ENCODE results near the gene RBM33.

Gene RBM33

DNA sequence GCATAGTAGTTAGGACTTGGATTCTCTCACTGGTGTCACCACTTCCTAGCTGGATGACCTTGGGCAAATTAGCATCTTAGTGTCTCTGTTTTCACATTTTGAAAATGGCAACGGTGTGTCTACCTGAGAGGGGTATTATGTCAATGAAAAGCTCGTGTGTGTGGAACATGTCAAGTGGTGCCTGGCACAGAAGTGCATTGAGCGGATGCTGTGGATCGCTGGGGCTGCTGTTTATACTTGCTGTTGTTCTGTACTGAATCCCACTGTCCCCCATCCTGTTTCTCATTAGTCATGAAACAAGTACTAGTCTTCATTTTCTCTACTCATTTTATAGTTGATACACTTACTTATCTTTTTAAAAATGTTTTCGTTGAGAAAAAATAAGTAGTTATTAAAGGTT is 26.1 kb downstream of the RBM33 start:
- no peaks in the 10 kb centered on the region for H3K27me3 ChIP-seq (ENCODE audit: control insufficient read depth in 2 of 2, insufficient read depth in 2 of 2, low read length in 2 of 2)
- H3K4me1 ChIP-seq (ENCODE audit: control insufficient read depth in 2 of 2, insufficient read depth in 2 of 2, low read length in 2 of 2): peaks cover 0 to 3% of the 10 kb centered on the region in 2 donors
- H3K4me3 ChIP-seq (ENCODE audit: low read length in 2 of 2): no peak overlapping the region
- no peak overlapping the region for H3K9ac ChIP-seq (ENCODE audit: low read depth in 1 of 2, low read length in 2 of 2)
- H3K36me3 ChIP-seq (ENCODE audit: control insufficient read depth in 2 of 2, insufficient read depth in 2 of 2, low read length in 2 of 2): peaks cover 7 to 14% of the 10 kb centered on the region in 2 donors
- H3K27ac ChIP-seq (ENCODE audit: low read depth in 2 of 2, low read length in 2 of 2): no peak overlapping the region
- no peaks in the 10 kb centered on the region for H3K9me3 ChIP-seq (ENCODE audit: control insufficient read depth in 2 of 2, low read length in 2 of 2)

DNA sequence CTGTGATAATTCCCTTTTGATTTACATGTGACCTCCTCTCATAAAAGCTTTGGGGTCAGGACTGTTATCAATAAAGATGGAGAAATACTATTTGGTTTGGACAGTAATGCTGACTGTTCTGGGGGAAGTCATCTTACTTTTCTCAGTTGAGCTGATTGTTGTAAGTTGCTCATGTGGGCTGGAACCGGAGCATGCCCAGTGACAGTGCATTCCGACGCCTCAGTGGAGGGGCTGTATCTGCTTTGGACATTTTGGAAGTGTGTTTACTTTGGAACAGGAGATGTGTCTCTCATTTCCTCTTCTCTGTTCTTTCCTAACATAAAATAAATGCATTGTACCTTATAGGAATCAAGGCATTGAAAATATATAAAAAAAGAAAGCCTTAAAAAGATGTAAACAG is 30.1 kb downstream of the RBM33 start:
- peaks cover 6 to 11% of the 10 kb centered on the region in 2 donors for H3K36me3 ChIP-seq (ENCODE audit: control insufficient read depth in 2 of 2, insufficient read depth in 2 of 2, low read length in 2 of 2)
- H3K27ac ChIP-seq (ENCODE audit: low read depth in 2 of 2, low read length in 2 of 2): no peak overlapping the region
- H3K27me3 ChIP-seq (ENCODE audit: control insufficient read depth in 2 of 2, insufficient read depth in 2 of 2, low read length in 2 of 2): no peaks in the 10 kb centered on the region
- no peak overlapping the region for H3K4me3 ChIP-seq (ENCODE audit: low read length in 2 of 2)
- H3K9ac ChIP-seq (ENCODE audit: low read depth in 1 of 2, low read length in 2 of 2): no peak overlapping the region
- H3K4me1 ChIP-seq (ENCODE audit: control insufficient read depth in 2 of 2, insufficient read depth in 2 of 2, low read length in 2 of 2): peaks cover 0 to 3% of the 10 kb centered on the region in 2 donors
- no peaks in the 10 kb centered on the region for H3K9me3 ChIP-seq (ENCODE audit: control insufficient read depth in 2 of 2, low read length in 2 of 2)

DNA sequence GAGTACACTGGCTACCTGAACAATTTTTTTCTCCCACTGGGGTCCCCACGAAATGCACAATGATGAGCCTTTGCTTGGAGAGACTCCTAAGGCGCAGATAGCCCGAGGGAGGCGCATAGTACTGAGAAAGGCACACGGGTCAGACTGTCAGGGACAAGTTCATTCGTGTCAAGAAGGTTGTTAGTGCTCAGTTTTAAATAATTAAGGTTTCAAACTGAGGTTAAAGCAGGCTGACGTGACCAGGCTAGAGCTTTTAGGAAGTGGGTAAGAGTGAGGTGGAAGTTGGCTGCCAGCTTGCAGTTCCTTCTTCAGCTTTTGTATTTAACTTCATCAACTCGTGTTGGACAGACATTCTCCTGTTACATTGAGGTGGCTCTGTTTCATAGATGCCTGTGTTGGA is 31.6 kb downstream of the RBM33 start:
- peaks cover 16 to 21% of the 10 kb centered on the region in 2 donors for H3K36me3 ChIP-seq (ENCODE audit: control insufficient read depth in 2 of 2, insufficient read depth in 2 of 2, low read length in 2 of 2)
- H3K27ac ChIP-seq (ENCODE audit: low read depth in 2 of 2, low read length in 2 of 2): no peak overlapping the region
- H3K9ac ChIP-seq (ENCODE audit: low read depth in 1 of 2, low read length in 2 of 2): no peak overlapping the region
- peaks cover 0 to 3% of the 10 kb centered on the region in 2 donors for H3K4me1 ChIP-seq (ENCODE audit: control insufficient read depth in 2 of 2, insufficient read depth in 2 of 2, low read length in 2 of 2)
- no peaks in the 10 kb centered on the region for H3K27me3 ChIP-seq (ENCODE audit: control insufficient read depth in 2 of 2, insufficient read depth in 2 of 2, low read length in 2 of 2)
- no peak overlapping the region for H3K4me3 ChIP-seq (ENCODE audit: low read length in 2 of 2)
- no peaks in the 10 kb centered on the region for H3K9me3 ChIP-seq (ENCODE audit: control insufficient read depth in 2 of 2, low read length in 2 of 2)

DNA sequence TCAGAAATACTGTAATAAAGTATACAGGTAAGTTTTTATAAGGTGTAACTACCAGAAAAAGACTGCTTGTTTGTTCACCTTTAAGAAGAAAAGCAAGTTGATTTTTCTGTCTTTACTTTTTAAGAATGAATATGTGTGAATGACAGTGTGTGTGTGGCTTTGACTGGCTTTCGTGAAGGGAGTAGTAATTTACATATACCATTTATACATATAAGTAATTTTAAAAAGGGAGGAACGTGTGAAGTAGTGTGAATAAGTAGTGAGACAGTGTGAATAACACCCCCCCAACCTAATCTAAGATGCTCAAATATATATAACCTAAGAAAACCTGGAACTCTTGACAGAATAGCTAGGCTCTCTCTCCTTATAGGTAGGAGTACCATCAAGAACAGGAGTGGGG is 33.2 kb downstream of the RBM33 start:
- Histone ChIP-seq H3K27ac (ENCODE audit: low read depth in 2 of 2, low read length in 2 of 2) (no peak overlapping the region), H3K9ac (ENCODE audit: low read depth in 1 of 2, low read length in 2 of 2) (no peak overlapping the region), H3K27me3 (ENCODE audit: control insufficient read depth in 2 of 2, insufficient read depth in 2 of 2, low read length in 2 of 2) (no peaks in the 10 kb centered on the region), H3K36me3 (ENCODE audit: control insufficient read depth in 2 of 2, insufficient read depth in 2 of 2, low read length in 2 of 2) (peaks cover 23 to 29% of the 10 kb centered on the region in 2 donors), H3K4me3 (ENCODE audit: low read length in 2 of 2) (no peak overlapping the region), H3K4me1 (ENCODE audit: control insufficient read depth in 2 of 2, insufficient read depth in 2 of 2, low read length in 2 of 2) (peaks cover 0 to 3% of the 10 kb centered on the region in 2 donors), H3K9me3 (ENCODE audit: control insufficient read depth in 2 of 2, low read length in 2 of 2) (no peaks in the 10 kb centered on the region)

DNA sequence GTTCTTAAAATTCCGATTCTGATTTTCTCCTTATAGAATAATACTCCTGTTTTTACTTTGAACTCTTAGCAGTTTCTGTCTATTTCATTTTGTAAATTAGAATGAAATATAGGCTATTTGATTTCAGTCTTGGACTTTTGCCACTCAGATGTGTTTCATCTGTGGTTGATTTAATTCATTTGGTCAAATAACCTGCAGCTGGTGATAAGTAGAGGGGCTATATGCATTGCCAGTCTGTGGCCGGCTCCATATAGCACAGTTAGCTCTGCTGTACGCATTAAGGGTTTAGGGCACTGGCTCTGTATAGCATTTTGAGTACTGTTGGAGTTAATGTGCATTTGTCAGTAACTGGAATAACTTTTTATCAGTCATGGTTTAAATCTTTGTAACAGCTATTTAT is 35.7 kb downstream of the RBM33 start:
- H3K27ac ChIP-seq (ENCODE audit: low read depth in 2 of 2, low read length in 2 of 2): no peak overlapping the region
- H3K36me3 ChIP-seq (ENCODE audit: control insufficient read depth in 2 of 2, insufficient read depth in 2 of 2, low read length in 2 of 2): peaks cover 23 to 37% of the 10 kb centered on the region in 2 donors
- H3K4me1 ChIP-seq (ENCODE audit: control insufficient read depth in 2 of 2, insufficient read depth in 2 of 2, low read length in 2 of 2): peaks cover 0 to 3% of the 10 kb centered on the region in 2 donors
- no peak overlapping the region for H3K9ac ChIP-seq (ENCODE audit: low read depth in 1 of 2, low read length in 2 of 2)
- no peak overlapping the region for H3K4me3 ChIP-seq (ENCODE audit: low read length in 2 of 2)
- H3K9me3 ChIP-seq (ENCODE audit: control insufficient read depth in 2 of 2, low read length in 2 of 2): no peaks in the 10 kb centered on the region
- H3K27me3 ChIP-seq (ENCODE audit: control insufficient read depth in 2 of 2, insufficient read depth in 2 of 2, low read length in 2 of 2): no peaks in the 10 kb centered on the region

DNA sequence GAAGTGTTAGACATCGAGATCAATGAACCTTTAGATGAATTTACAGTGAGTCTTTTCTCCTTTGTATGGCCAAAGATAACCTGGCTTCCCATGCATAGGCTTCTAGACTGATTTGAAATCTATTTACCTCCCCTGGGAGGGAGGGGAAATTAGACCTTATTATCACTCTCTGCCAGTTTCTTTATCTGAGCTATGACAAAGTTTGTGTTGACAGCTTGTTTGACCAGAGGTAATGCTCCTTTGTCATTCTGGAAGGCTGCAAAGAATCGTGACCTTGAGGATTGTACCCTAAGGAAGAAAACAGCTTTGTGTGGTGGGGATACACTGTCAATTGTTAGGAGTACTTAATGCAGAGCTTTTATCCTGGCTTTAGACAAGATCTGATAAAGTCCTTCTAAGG is 36.4 kb downstream of the RBM33 start:
- peaks cover 0 to 3% of the 10 kb centered on the region in 2 donors for H3K4me1 ChIP-seq (ENCODE audit: control insufficient read depth in 2 of 2, insufficient read depth in 2 of 2, low read length in 2 of 2)
- H3K27ac ChIP-seq (ENCODE audit: low read depth in 2 of 2, low read length in 2 of 2): no peak overlapping the region
- no peaks in the 10 kb centered on the region for H3K9me3 ChIP-seq (ENCODE audit: control insufficient read depth in 2 of 2, low read length in 2 of 2)
- no peaks in the 10 kb centered on the region for H3K27me3 ChIP-seq (ENCODE audit: control insufficient read depth in 2 of 2, insufficient read depth in 2 of 2, low read length in 2 of 2)
- H3K36me3 ChIP-seq (ENCODE audit: control insufficient read depth in 2 of 2, insufficient read depth in 2 of 2, low read length in 2 of 2): peaks cover 23 to 37% of the 10 kb centered on the region in 2 donors
- H3K4me3 ChIP-seq (ENCODE audit: low read length in 2 of 2): no peak overlapping the region
- H3K9ac ChIP-seq (ENCODE audit: low read depth in 1 of 2, low read length in 2 of 2): no peak overlapping the region

DNA sequence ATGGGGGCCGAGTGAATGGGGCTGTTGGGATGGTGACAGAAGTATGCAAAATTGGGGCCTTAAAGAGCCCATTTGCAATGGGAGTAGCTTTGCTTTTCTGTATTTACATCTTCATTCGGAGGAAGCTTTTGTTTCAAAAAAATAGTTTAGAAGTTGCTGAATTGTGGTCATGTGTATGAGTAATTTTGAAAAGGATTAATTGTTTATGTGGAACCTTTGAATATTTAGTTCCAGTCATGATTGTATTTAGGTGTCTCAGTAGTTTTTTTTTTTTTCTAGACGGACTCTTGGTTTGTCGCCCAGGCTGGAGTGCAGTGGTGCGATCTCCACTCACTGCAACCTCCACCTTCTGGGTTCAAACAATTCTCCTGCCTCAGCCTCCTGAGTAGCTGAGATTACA is 37.2 kb downstream of the RBM33 start:
- Histone ChIP-seq H3K9me3 (ENCODE audit: control insufficient read depth in 2 of 2, low read length in 2 of 2) (no peaks in the 10 kb centered on the region), H3K36me3 (ENCODE audit: control insufficient read depth in 2 of 2, insufficient read depth in 2 of 2, low read length in 2 of 2) (peaks cover 23 to 37% of the 10 kb centered on the region in 2 donors), H3K9ac (ENCODE audit: low read depth in 1 of 2, low read length in 2 of 2) (no peak overlapping the region), H3K27me3 (ENCODE audit: control insufficient read depth in 2 of 2, insufficient read depth in 2 of 2, low read length in 2 of 2) (no peaks in the 10 kb centered on the region), H3K27ac (ENCODE audit: low read depth in 2 of 2, low read length in 2 of 2) (no peak overlapping the region), H3K4me3 (ENCODE audit: low read length in 2 of 2) (no peak overlapping the region), H3K4me1 (ENCODE audit: control insufficient read depth in 2 of 2, insufficient read depth in 2 of 2, low read length in 2 of 2) (peaks cover 0 to under 1% of the 10 kb centered on the region in 2 donors)

DNA sequence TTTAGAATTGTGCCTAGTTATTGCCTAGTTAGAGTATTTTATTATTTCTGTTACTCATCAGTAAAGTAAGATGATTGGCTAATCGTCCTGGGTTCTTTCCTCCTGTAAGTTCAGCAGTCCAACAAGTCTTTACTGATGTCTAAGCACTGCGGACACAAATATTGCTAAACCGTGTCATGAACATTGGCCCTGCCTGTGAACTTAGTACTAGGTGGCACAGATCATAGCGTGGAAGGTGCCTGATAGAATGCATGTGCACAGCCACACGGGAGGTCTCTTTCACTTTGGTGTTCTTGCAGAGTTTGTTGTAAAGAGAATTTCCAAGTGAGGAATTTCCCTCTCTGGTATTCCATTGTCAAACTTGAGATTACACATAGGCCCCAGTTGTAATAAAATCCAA is 38.0 kb downstream of the RBM33 start:
- H3K9me3 ChIP-seq (ENCODE audit: control insufficient read depth in 2 of 2, low read length in 2 of 2): no peaks in the 10 kb centered on the region
- peaks cover 23 to 35% of the 10 kb centered on the region in 2 donors for H3K36me3 ChIP-seq (ENCODE audit: control insufficient read depth in 2 of 2, insufficient read depth in 2 of 2, low read length in 2 of 2)
- H3K4me3 ChIP-seq (ENCODE audit: low read length in 2 of 2): no peak overlapping the region
- H3K9ac ChIP-seq (ENCODE audit: low read depth in 1 of 2, low read length in 2 of 2): no peak overlapping the region
- no peaks in the 10 kb centered on the region for H3K27me3 ChIP-seq (ENCODE audit: control insufficient read depth in 2 of 2, insufficient read depth in 2 of 2, low read length in 2 of 2)
- no peak overlapping the region for H3K27ac ChIP-seq (ENCODE audit: low read depth in 2 of 2, low read length in 2 of 2)
- H3K4me1 ChIP-seq (ENCODE audit: control insufficient read depth in 2 of 2, insufficient read depth in 2 of 2, low read length in 2 of 2): no peaks in the 10 kb centered on the region

DNA sequence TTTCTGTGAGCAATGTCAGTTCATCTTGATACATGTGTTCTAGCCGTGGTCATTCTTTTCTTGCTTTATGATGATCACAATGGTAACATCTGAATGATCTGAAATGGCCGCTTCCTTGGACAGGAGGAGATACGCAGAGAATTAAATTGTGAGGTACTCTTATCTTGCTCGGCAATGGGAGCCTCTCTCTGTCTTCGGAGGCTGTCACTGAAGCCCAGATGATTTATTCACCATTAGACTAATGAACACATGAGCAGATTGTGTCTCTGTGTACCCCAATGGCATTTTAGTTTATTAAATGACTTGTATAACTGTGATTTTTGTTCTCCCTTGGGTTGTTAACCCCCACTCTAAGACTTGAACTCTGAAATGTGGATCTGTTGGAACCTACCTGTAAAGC is 38.6 kb downstream of the RBM33 start:
- Histone ChIP-seq H3K27ac (ENCODE audit: low read depth in 2 of 2, low read length in 2 of 2) (no peak overlapping the region), H3K9me3 (ENCODE audit: control insufficient read depth in 2 of 2, low read length in 2 of 2) (no peaks in the 10 kb centered on the region), H3K36me3 (ENCODE audit: control insufficient read depth in 2 of 2, insufficient read depth in 2 of 2, low read length in 2 of 2) (peaks cover 23 to 35% of the 10 kb centered on the region in 2 donors), H3K4me1 (ENCODE audit: control insufficient read depth in 2 of 2, insufficient read depth in 2 of 2, low read length in 2 of 2) (no peaks in the 10 kb centered on the region), H3K27me3 (ENCODE audit: control insufficient read depth in 2 of 2, insufficient read depth in 2 of 2, low read length in 2 of 2) (no peaks in the 10 kb centered on the region), H3K4me3 (ENCODE audit: low read length in 2 of 2) (no peak overlapping the region), H3K9ac (ENCODE audit: low read depth in 1 of 2, low read length in 2 of 2) (no peak overlapping the region)

DNA sequence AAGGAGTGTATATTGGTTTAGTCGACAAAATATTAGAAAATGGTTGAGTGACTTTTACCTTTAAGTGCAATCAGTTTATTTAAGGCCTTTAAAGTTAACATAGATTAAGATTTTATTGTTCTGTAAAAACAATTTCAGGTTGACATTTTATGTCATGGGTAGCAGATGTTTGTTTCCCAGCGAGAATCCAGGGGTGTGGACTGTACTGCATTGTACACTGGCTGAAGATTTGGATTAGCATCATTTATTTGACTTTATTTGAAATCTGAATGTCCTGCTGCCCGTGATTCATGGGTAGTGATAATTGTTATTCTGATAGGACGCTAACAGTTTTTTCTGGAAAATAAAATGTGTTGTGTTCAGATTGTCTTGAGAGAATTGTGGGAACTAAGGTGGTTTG is 39.3 kb downstream of the RBM33 start:
- Histone ChIP-seq H3K9ac (ENCODE audit: low read depth in 1 of 2, low read length in 2 of 2) (no peak overlapping the region), H3K27ac (ENCODE audit: low read depth in 2 of 2, low read length in 2 of 2) (no peak overlapping the region), H3K9me3 (ENCODE audit: control insufficient read depth in 2 of 2, low read length in 2 of 2) (no peaks in the 10 kb centered on the region), H3K4me3 (ENCODE audit: low read length in 2 of 2) (no peak overlapping the region), H3K4me1 (ENCODE audit: control insufficient read depth in 2 of 2, insufficient read depth in 2 of 2, low read length in 2 of 2) (no peaks in the 10 kb centered on the region), H3K36me3 (ENCODE audit: control insufficient read depth in 2 of 2, insufficient read depth in 2 of 2, low read length in 2 of 2) (peaks cover 23 to 35% of the 10 kb centered on the region in 2 donors), H3K27me3 (ENCODE audit: control insufficient read depth in 2 of 2, insufficient read depth in 2 of 2, low read length in 2 of 2) (no peaks in the 10 kb centered on the region)

DNA sequence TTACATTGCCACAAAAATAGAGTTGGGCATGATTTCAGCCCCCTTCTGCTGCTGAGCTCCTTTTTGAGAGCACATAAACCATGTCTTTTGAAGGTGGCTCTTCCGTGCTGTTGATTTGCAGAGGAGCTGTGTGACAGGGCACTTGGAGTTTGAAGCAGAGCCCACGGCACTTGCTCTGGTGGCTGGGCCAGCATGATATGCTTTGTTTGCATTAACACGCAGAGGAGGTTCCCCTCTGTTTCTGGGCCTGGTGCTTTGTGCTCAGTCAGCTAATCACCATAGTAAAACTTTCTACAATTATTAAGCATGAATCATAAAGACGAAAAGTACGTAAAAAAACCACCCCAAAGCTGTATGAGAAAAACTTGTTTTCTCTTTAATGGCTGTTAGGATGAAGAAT is 40.1 kb downstream of the RBM33 start:
- Histone ChIP-seq H3K4me1 (ENCODE audit: control insufficient read depth in 2 of 2, insufficient read depth in 2 of 2, low read length in 2 of 2) (no peaks in the 10 kb centered on the region), H3K4me3 (ENCODE audit: low read length in 2 of 2) (no peak overlapping the region), H3K27me3 (ENCODE audit: control insufficient read depth in 2 of 2, insufficient read depth in 2 of 2, low read length in 2 of 2) (no peaks in the 10 kb centered on the region), H3K36me3 (ENCODE audit: control insufficient read depth in 2 of 2, insufficient read depth in 2 of 2, low read length in 2 of 2) (peaks cover 21 to 31% of the 10 kb centered on the region in 2 donors), H3K27ac (ENCODE audit: low read depth in 2 of 2, low read length in 2 of 2) (no peak overlapping the region), H3K9ac (ENCODE audit: low read depth in 1 of 2, low read length in 2 of 2) (no peak overlapping the region), H3K9me3 (ENCODE audit: control insufficient read depth in 2 of 2, low read length in 2 of 2) (no peaks in the 10 kb centered on the region)
